Measurements from ENCODE around the gene TLCD3B. TPM values are rescaled to one million over a fixed set of nuclear protein-coding genes. Genes with fewer than 3 reads are reported as not detected.

The TLCD3B gene
- polyA plus RNA-seq, 1 of the 3 experiments (the other 2 are of a cell fraction), result 3.8 TPM

DNA sequence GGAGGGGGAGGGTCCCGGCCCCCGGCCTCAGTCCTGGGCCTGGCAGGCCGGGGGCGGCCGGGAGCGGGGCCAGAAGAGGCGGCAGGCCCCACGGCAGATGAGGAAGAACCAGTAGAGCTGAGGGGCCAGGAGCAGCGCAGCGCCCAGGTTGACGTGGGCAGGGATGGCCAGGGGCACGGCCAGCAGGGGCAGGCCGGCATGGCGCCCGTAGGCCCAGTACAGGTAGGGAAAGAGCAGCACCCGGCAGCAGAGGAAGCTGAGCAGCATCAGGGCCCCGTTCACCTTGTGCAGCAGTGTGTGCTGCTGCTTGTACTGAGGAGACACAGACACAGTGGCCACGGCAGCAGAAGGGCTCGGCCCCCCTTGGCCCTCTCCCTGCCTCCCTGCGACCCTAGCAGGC is 5.9 kb downstream of the TLCD3B start:
- Histone ChIP-seq H4K20me1 (ENCODE audit: insufficient read depth) (no peaks in the 10 kb centered on the region), H3K36me3 (replicated peaks in 1 of 2; ENCODE audit: control insufficient read depth in 1 of 2, insufficient read depth in 2 of 2, low read length in 1 of 2) (no peaks in the 10 kb centered on the region), H3K4me1 (ENCODE audit: control insufficient read depth in 1 of 2, insufficient read depth in 2 of 2, low read depth in 1 of 2, low read length in 1 of 2) (peaks cover 0 to 21% of the 10 kb centered on the region in 2 experiments; a peak in 1 of 4 replicates), H3K9me2 (no peaks in the 10 kb centered on the region), H3F3A (replicated peaks; ENCODE audit: insufficient read depth) (peaks cover 6% of the 10 kb centered on the region), H3K79me2 (ENCODE audit: insufficient read depth) (no peaks in the 10 kb centered on the region), H3K9me3 (no peaks in the 10 kb centered on the region), H3K4me2 (no peak overlapping the region), H3K4me3 (ENCODE audit: low read depth in 2 of 2, low read length in 1 of 2) (no peak overlapping the region), H3K27ac (ENCODE audit: low read depth in 2 of 2, low read length in 1 of 2) (no peak overlapping the region), H3K27me3 (ENCODE audit: insufficient read depth) (no peaks in the 10 kb centered on the region), H2AFZ (ENCODE audit: low read depth) (no peak overlapping the region), H3K9ac (no peak overlapping the region)
- CTCF ChIA-PET, result interaction anchor here (0.9 kb wide), 1 partner anchor 17 kb away, joined by 3 read pairs; no protein-coding TSS in a partner anchor
- DNase-seq, result no peak
- POLR2A ChIA-PET, result no interaction called here
- 62% methylated on average over 14 of the region's 20 CpGs for WGBS (ENCODE audit: low lambda C conversion rate)
- no peak for TF ChIP-seq MEF2A (IDR thresholded peaks at IDR 0.05; ENCODE audit: borderline replicate concordance, low read depth)
- TF ChIP-seq GABPA (IDR thresholded peaks at IDR 0.05; ENCODE audit: low read depth), result no peak
- TF ChIP-seq TCF12 (IDR thresholded peaks at IDR 0.05), result no peak
- TF ChIP-seq, protein P1, sequence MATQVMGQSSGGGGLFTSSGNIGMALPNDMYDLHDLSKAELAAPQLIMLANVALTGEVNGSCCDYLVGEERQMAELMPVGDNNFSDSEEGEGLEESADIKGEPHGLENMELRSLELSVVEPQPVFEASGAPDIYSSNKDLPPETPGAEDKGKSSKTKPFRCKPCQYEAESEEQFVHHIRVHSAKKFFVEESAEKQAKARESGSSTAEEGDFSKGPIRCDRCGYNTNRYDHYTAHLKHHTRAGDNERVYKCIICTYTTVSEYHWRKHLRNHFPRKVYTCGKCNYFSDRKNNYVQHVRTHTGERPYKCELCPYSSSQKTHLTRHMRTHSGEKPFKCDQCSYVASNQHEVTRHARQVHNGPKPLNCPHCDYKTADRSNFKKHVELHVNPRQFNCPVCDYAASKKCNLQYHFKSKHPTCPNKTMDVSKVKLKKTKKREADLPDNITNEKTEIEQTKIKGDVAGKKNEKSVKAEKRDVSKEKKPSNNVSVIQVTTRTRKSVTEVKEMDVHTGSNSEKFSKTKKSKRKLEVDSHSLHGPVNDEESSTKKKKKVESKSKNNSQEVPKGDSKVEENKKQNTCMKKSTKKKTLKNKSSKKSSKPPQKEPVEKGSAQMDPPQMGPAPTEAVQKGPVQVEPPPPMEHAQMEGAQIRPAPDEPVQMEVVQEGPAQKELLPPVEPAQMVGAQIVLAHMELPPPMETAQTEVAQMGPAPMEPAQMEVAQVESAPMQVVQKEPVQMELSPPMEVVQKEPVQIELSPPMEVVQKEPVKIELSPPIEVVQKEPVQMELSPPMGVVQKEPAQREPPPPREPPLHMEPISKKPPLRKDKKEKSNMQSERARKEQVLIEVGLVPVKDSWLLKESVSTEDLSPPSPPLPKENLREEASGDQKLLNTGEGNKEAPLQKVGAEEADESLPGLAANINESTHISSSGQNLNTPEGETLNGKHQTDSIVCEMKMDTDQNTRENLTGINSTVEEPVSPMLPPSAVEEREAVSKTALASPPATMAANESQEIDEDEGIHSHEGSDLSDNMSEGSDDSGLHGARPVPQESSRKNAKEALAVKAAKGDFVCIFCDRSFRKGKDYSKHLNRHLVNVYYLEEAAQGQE (IDR thresholded peaks at IDR 0.05; ENCODE audit: low read depth, low read length), result no peak
- no peak for TF ChIP-seq NFIC (IDR thresholded peaks at IDR 0.05; ENCODE audit: borderline replicate concordance)
- no peak for TF ChIP-seq GATA2 (CRISPR knock-in tag; IDR thresholded peaks at IDR 0.05)
- no peak for TF ChIP-seq CHD2 (IDR thresholded peaks at IDR 0.05; ENCODE audit: low read length, partially characterized antibody)
- TF ChIP-seq EP300 (IDR thresholded peaks at IDR 0.05; ENCODE audit: borderline replicate concordance in 1 of 2, low read depth in 1 of 2, low read length in 1 of 2), result no peak
- TF ChIP-seq SIN3A (IDR thresholded peaks at IDR 0.05; ENCODE audit: borderline replicate concordance, low read depth, low read length), result no peak

DNA sequence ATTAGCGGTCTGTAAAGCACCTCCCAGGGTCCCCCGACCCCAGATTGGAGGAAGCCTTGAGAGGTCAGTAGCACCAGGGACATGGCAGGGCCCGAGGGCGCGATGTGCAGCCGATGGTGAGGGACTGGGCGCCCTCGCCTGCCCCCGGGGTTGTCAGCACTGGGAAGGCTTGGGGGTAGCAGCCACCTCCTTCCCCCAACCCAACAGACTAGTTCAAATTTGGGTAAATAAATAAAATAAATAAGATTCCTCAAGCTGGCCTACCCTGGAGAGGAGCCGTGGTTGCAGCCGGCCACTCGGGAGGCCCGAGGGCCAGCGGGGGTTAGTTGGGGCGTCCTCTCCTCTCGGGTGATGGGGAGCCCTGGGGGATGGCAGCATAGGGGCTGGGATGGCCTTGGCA is 6.6 kb downstream of the TLCD3B start:
- Histone ChIP-seq H3K27me3 (ENCODE audit: insufficient read depth) (no peaks in the 10 kb centered on the region), H3K9ac (no peak overlapping the region), H3K9me2 (no peaks in the 10 kb centered on the region), H3K4me1 (ENCODE audit: control insufficient read depth in 1 of 2, insufficient read depth in 2 of 2, low read depth in 1 of 2, low read length in 1 of 2) (peaks cover 0 to 16% of the 10 kb centered on the region in 2 experiments; a peak in 1 of 4 replicates), H3K9me3 (no peaks in the 10 kb centered on the region), H3F3A (replicated peaks; ENCODE audit: insufficient read depth) (peaks cover 6% of the 10 kb centered on the region), H3K79me2 (ENCODE audit: insufficient read depth) (no peaks in the 10 kb centered on the region), H4K20me1 (ENCODE audit: insufficient read depth) (no peaks in the 10 kb centered on the region), H3K4me3 (ENCODE audit: low read depth in 2 of 2, low read length in 1 of 2) (no peak overlapping the region), H3K27ac (ENCODE audit: low read depth in 2 of 2, low read length in 1 of 2) (no peak overlapping the region), H3K36me3 (replicated peaks in 1 of 2; ENCODE audit: control insufficient read depth in 1 of 2, insufficient read depth in 2 of 2, low read length in 1 of 2) (no peaks in the 10 kb centered on the region), H2AFZ (ENCODE audit: low read depth) (no peak overlapping the region), H3K4me2 (no peak overlapping the region)
- ChIA-PET POLR2A (no interaction called here), CTCF (interaction anchor here (0.6 to 0.9 kb wide), 2 partner anchors 8 to 18 kb away, joined by 3 read pairs; no protein-coding TSS in a partner anchor)
- no peak for TF ChIP-seq CHD2 (IDR thresholded peaks at IDR 0.05; ENCODE audit: low read length, partially characterized antibody)
- no peak for TF ChIP-seq RFX5 (IDR thresholded peaks at IDR 0.05; ENCODE audit: low read length)
- WGBS (ENCODE audit: low lambda C conversion rate), result 66% methylated on average over 16 of the region's 16 CpGs
- no peak for DNase-seq
